Motor neuron (in vitro differentiated cells): ENCODE data around the gene SPPL2B. TPM values are rescaled to one million over a fixed set of nuclear protein-coding genes. Genes with fewer than 3 reads are reported as not detected.
"Not testable (repeated sequence)": the region's sequence is repeated elsewhere in the genome, so short reads cannot be mapped to it uniquely, and the experiment has no call there.

Experiments used
- ATAC-seq, 8 experiments: fragments of 200-7000 bp; cut with Tn5 transposase; replicated peaks in 6 of 8; 2 replicates each; pipeline ENCODE4 v1.8.0; 2021; ENCODE audit warnings: mild to moderate bottlenecking in 8 of 8, moderate library complexity in 8 of 8
- H3K27ac ChIP-seq, 2 donors: fragments of 250-450 bp; sonication (Bioruptor Pico); 2 replicates each; pipeline ENCODE4 v1.9.0; 2021; ENCODE audit warnings: antibody characterized with exemption in 2 of 2, mild to moderate bottlenecking in 2 of 2, moderate library complexity in 1 of 2
- H3K4me1 ChIP-seq, 2 donors: fragments of 250-450 bp; sonication (Bioruptor Pico); replicated peaks in 1 of 2; 2 replicates each; pipeline ENCODE4 v1.6.1; 2021; ENCODE audit warnings: antibody characterized with exemption in 2 of 2, mild to moderate bottlenecking in 2 of 2, moderate library complexity in 1 of 2
- H3K4me3 ChIP-seq, 5 donors: fragments of 250-450 bp; sonication (Bioruptor Pico); 2 replicates each; pipeline ENCODE4 v1.9.0; 2021; ENCODE audit warnings: antibody characterized with exemption in 5 of 5, mild to moderate bottlenecking in 5 of 5, moderate library complexity in 4 of 5
- WGBS, 10 experiments: fragments of 450-650 bp; shearing (Covaris generic); methylation state at CpG; one replicate each; pipeline ENCODE4 v1.0.0; 2022; 5-methylcytosine and 5-hydroxymethylcytosine counted together
- in situ Hi-C, 9 experiments: fragments of 400-800 bp; cut with MboI; loops; one replicate each; pipeline ENCODE4 v1.15.0; 2021; ENCODE audit warnings: low sequenced_read_pairs in 9 of 9, low pct_unique_long_range_greater_than_20kb in 2 of 9; ENCODE audit not compliant: unreplicated experiment in 9 of 9
- total RNA-seq, 8 experiments: library from RNA; unstranded; fragments of 300-600 nt; gene quantifications; 2 replicates each; pipeline versions ENCODE4 v1.2.3 to v1.2.4, GENCODE V29; 2022

The SPPL2B gene
- total RNA-seq, 8 experiments from 2014 or later = 22.2 to 77.9 (median 36.5) TPM

GRCh38 chr19:2338751-2339643, 10.5 kb downstream of the SPPL2B start:
- ATAC-seq = no peak
- peaks cover 14 to 20% of the 10 kb centered on the region in 2 donors for H3K4me1 ChIP-seq
- in situ Hi-C loops = no loop called here
- no peak overlapping the region for H3K27ac ChIP-seq
- no peak overlapping the region for H3K4me3 ChIP-seq
- 96 to 100% (median 96%) methylated on average over 3 to 10 of the region's 54 CpGs; no CpG with 5 or more reads in 7 of the 10 experiments for WGBS, 10 experiments

- Histone ChIP-seq H3K27ac (no peak overlapping the region), H3K4me1 (peaks cover 14 to 20% of the 10 kb centered on the region in 2 donors), H3K4me3 (no peak overlapping the region)
- WGBS, 10 experiments = no CpG with 5 or more reads among the region's 52 CpGs
- ATAC-seq = no peak
- in situ Hi-C loops = no loop called here
Observed at GRCh38 chr19:2339644-2340310, 11.3 kb downstream of the SPPL2B start.

GRCh38 chr19:2340496-2341243, 12.2 kb downstream of the SPPL2B start:
- ATAC-seq = no peak
- Histone ChIP-seq H3K4me1 (peaks cover 14 to 20% of the 10 kb centered on the region in 2 donors), H3K4me3 (no peak overlapping the region), H3K27ac (no peak overlapping the region)
- in situ Hi-C loops = no loop called here
- WGBS, 10 experiments = 68 to 100% (median 94%) methylated on average over 1 to 9 of the region's 38 CpGs; no CpG with 5 or more reads in 7 of the 10 experiments

GRCh38 chr19:2341244-2341751, 12.8 kb downstream of the SPPL2B start:
- in situ Hi-C loops = no loop called here
- Histone ChIP-seq H3K4me1 (peaks cover 14 to 20% of the 10 kb centered on the region in 2 donors), H3K4me3 (no peak overlapping the region), H3K27ac (no peak overlapping the region)
- no peak for ATAC-seq
- whole genome bisulfite sequencing, 10 experiments = 80 to 100% (median 100%) methylated on average over 1 to 3 of the region's 24 CpGs; no CpG with 5 or more reads in 7 of the 10 experiments

- no peak overlapping the region for H3K27ac ChIP-seq
- no peak overlapping the region for H3K4me3 ChIP-seq
- ATAC-seq = peak in 2 of 8 experiments; percentile 34 to 44
- peaks cover 10 to 14% of the 10 kb centered on the region in 2 donors for H3K4me1 ChIP-seq
- WGBS, 10 experiments = 43 to 100% (median 90%) methylated on average over 1 to 4 of the region's 15 CpGs; no CpG with 5 or more reads in 7 of the 10 experiments
- in situ Hi-C loops = no loop called here
Observed at GRCh38 chr19:2341982-2342381, 13.5 kb downstream of the SPPL2B start.

GRCh38 chr19:2342656-2343288, 14.3 kb downstream of the SPPL2B start:
- Histone ChIP-seq H3K4me1 (peaks cover 2 to 6% of the 10 kb centered on the region in 2 donors), H3K4me3 (no peak overlapping the region), H3K27ac (no peak overlapping the region)
- 90 to 100% (median 98%) methylated on average over 2 to 8 of the region's 29 CpGs; no CpG with 5 or more reads in 6 of the 10 experiments for WGBS, 10 experiments
- in situ Hi-C loops = no loop called here
- no peak for ATAC-seq

- WGBS, 10 experiments = 80 to 100% methylated on average over 2 to 4 of the region's 31 CpGs; no CpG with 5 or more reads in 8 of the 10 experiments
- no peak overlapping the region for H3K4me3 ChIP-seq
- in situ Hi-C loops = no loop called here
- ATAC-seq = no peak
- H3K27ac ChIP-seq = no peak overlapping the region
- H3K4me1 ChIP-seq = no peaks in the 10 kb centered on the region
Observed at GRCh38 chr19:2343289-2343982, 15.0 kb downstream of the SPPL2B start.

- in situ Hi-C loops = no loop called here
- Histone ChIP-seq H3K4me3 (no peak overlapping the region), H3K4me1 (no peaks in the 10 kb centered on the region), H3K27ac (no peak overlapping the region)
- peak in 1 of 8 experiments; percentile 19 for ATAC-seq
- 100% methylated on average over 1 to 9 of the region's 24 CpGs; no CpG with 5 or more reads in 8 of the 10 experiments for WGBS, 10 experiments
Observed at GRCh38 chr19:2344381-2344870, 15.9 kb downstream of the SPPL2B start.

GRCh38 chr19:2345076-2345475, 16.6 kb downstream of the SPPL2B start:
- Histone ChIP-seq H3K4me1 (no peaks in the 10 kb centered on the region), H3K4me3 (no peak overlapping the region), H3K27ac (no peak overlapping the region)
- WGBS, 10 experiments = no CpG with 5 or more reads among the region's 17 CpGs
- ATAC-seq = peak in 2 of 8 experiments; percentile 5 to 16
- in situ Hi-C loops = no loop called here

GRCh38 chr19:2345794-2346663, 17.5 kb downstream of the SPPL2B start:
- in situ Hi-C loops = no loop called here
- H3K4me1 ChIP-seq = no peaks in the 10 kb centered on the region
- 55 to 93% (median 79%) methylated on average over 2 to 19 of the region's 25 CpGs for WGBS, 10 experiments
- H3K27ac ChIP-seq = no peak overlapping the region
- H3K4me3 ChIP-seq = no peak overlapping the region
- peak in 3 of 8 experiments; percentile 65 to 70 (median 70) for ATAC-seq

- 91 to 98% (median 94%) methylated on average over 12 to 24 of the region's 24 CpGs; no CpG with 5 or more reads in 1 of the 10 experiments for WGBS, 10 experiments
- H3K27ac ChIP-seq, ATAC-seq, H3K4me3 ChIP-seq, in situ Hi-C loops, H3K4me1 ChIP-seq: not testable (repeated sequence)
Observed at GRCh38 chr19:2349818-2350217, 21.3 kb downstream of the SPPL2B start.
